GM12874 (cell line): ENCODE data around the gene CROCC2.
A peak's percentile ranks its signal among the peaks of the same experiment; 100 is the strongest.

ENCODE experiments used
- CTCF ChIP-seq: IDR thresholded peaks from 2 replicates; pipeline ENCODE4 v1.5.1; 2011; ENCODE audit warnings: low read depth, mild to moderate bottlenecking, control low read depth, low read length, moderate library complexity; ENCODE audit not compliant: insufficient read depth

Gene CROCC2

GRCh38 chr2:240906911-240907590, 915 bp downstream of the CROCC2 start:
- TF ChIP-seq CTCF = no peak

GRCh38 chr2:240909216-240909974, 3.3 kb downstream of the CROCC2 start:
- no peak for TF ChIP-seq CTCF

GRCh38 chr2:240911641-240912265, 5.6 kb downstream of the CROCC2 start:
- no peak for TF ChIP-seq CTCF

- no peak for TF ChIP-seq CTCF
Observed at GRCh38 chr2:240912878-240913809, 7.0 kb downstream of the CROCC2 start.

- TF ChIP-seq CTCF = peak; percentile 97
Observed at GRCh38 chr2:240913810-240914644, 7.9 kb downstream of the CROCC2 start.

GRCh38 chr2:240914645-240915525, 8.7 kb downstream of the CROCC2 start:
- TF ChIP-seq CTCF = no peak
